Measurements from ENCODE around the gene SLC1A1. TPM values are rescaled to one million over a fixed set of nuclear protein-coding genes. Genes with fewer than 3 reads are reported as not detected.
A peak's percentile ranks its signal among the peaks of the same experiment; 100 is the strongest.
"Not testable (repeated sequence)": the region's sequence is repeated elsewhere in the genome, so short reads cannot be mapped to it uniquely, and the experiment has no call there.

SLC1A1 gene
- total RNA-seq, 1 donor from 2014 or later = 32.1 TPM

DNA sequence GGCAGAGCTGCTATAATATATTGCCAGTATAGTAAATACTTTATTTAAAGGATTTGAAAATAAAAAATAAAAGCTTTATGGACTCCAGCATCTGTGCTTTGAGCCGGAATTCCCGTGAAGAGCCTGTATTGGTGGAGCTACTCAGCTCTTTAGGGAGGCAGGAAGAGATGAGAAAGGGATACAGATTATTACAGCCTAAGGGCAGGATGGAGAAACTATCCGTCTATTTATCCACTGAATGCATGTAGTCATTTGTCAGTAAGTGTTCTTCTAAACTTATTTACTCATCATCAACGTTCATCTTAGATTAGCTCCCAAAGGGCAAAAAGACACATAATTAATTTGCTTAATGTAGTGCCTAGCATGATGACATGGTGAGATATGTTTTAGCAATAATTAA, 48.4 kb downstream of the SLC1A1 start:
- no peak overlapping the region for H3K4me3 ChIP-seq (ENCODE audit: low read depth, low read length)
- TF ChIP-seq, protein P1, sequence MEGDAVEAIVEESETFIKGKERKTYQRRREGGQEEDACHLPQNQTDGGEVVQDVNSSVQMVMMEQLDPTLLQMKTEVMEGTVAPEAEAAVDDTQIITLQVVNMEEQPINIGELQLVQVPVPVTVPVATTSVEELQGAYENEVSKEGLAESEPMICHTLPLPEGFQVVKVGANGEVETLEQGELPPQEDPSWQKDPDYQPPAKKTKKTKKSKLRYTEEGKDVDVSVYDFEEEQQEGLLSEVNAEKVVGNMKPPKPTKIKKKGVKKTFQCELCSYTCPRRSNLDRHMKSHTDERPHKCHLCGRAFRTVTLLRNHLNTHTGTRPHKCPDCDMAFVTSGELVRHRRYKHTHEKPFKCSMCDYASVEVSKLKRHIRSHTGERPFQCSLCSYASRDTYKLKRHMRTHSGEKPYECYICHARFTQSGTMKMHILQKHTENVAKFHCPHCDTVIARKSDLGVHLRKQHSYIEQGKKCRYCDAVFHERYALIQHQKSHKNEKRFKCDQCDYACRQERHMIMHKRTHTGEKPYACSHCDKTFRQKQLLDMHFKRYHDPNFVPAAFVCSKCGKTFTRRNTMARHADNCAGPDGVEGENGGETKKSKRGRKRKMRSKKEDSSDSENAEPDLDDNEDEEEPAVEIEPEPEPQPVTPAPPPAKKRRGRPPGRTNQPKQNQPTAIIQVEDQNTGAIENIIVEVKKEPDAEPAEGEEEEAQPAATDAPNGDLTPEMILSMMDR (conservative IDR thresholded peaks at IDR 0.05; ENCODE audit: low read depth, low read length) = no peak
- DNase-seq (ENCODE audit: low read depth) = no peak

DNA sequence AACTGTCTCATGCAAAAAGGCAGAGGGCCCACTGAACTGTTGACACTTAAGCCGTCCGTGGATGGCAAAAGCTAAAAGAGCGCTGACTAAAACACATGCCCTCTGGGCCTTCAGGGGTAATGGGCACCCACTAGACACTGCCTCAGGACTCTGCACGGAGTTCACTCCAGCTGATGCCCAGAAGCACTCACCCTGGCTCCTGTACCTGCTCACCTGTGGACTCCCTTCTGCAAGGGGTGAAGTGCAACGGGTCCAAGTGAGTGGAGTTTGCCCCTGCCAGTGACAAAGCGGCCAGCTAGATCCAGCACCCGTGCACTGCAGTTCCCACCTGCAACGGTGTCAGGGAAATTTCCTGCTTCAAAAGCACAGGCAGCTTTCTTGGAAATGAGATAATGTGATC, 50.2 kb downstream of the SLC1A1 start:
- DNase-seq (ENCODE audit: low read depth) = no peak
- TF ChIP-seq, protein P1 (conservative IDR thresholded peaks at IDR 0.05; ENCODE audit: low read depth, low read length) = no peak
- H3K4me3 ChIP-seq (ENCODE audit: low read depth, low read length) = no peak overlapping the region

DNA sequence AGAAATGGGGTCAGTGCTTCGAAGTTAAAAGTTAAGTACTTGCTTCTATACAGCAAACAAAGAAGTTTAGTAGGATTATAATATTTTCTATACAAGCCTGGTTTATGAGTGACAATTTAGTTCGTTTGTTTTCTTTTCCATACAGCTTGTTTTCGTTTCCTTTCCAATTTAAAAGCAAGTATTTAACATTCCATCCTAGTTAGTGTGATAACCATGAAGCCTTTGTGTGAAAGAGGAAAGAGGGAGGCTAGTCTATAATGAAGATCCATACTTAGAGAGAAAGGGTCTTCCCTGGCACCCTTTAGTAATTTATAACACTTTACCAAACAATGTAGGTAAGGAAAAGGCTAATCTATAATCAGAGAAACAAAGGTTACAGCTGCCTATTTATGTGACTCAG, 51.0 kb downstream of the SLC1A1 start:
- no peak for DNase-seq (ENCODE audit: low read depth)
- no peak overlapping the region for H3K4me3 ChIP-seq (ENCODE audit: low read depth, low read length)
- TF ChIP-seq, protein P1 (conservative IDR thresholded peaks at IDR 0.05; ENCODE audit: low read depth, low read length) = no peak

DNA sequence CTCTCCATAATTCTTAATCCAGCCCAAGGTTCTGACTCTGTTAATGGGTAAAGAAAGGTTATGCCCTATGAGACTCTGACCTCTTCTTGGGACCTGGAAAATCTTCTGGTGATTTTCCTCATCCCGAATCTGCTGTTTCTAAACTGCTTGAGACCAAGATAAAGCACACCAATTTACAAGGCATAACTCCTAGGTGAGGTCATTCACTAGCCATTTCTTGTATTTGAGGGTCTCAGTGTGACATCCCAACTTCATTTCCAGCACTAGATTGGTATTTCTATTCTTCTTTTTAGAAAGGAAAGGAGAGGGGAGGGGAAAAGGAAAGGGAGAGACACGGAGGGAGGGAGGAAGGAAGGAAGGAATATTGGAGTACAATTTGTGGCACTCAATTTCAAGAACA, 51.6 kb downstream of the SLC1A1 start:
- H3K4me3 ChIP-seq (ENCODE audit: low read depth, low read length) = no peak overlapping the region
- TF ChIP-seq, protein P1 (conservative IDR thresholded peaks at IDR 0.05; ENCODE audit: low read depth, low read length) = no peak
- no peak for DNase-seq (ENCODE audit: low read depth)

DNA sequence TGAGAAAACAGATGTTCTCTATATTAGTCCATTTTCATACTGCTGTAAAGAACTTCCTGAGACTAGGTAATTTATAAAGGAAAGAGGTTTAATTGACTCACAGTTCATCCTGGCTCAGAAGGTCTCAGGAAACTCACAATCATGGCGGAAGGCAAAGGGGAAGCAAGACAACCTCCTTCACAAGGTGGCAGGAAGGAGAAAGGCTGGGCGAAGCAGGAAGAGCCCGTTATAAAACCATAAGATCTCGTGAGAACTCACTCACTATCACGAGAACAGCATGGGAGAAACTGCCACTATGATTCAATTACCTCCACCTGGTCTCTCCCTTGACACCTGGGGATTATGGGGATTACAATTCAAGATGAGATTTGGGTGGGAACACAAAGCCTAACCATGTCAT, 54.4 kb downstream of the SLC1A1 start:
- not testable (repeated sequence) for H3K4me3 ChIP-seq (ENCODE audit: low read depth, low read length); DNase-seq (ENCODE audit: low read depth)

DNA sequence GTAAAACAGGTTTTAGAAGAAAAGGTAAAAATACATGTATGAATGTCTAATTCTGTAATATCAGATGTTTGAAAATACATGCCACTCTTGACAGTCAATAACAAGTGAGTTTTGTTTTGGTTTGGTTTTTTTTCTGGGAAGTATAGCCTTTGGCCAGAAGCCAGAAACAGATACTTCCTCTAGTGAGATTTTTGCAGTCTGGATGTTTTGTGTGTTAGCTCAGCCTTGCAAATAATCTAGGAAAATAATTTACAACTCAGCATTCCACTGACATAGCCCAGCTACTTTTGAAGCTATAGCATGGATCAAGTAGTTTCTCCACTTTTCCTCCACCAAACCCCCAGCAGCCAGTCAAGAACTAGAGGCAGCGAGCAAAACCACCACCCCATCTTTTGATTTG, 56.7 kb downstream of the SLC1A1 start:
- no peak for DNase-seq (ENCODE audit: low read depth)
- no peak overlapping the region for H3K4me3 ChIP-seq (ENCODE audit: low read depth, low read length)
- TF ChIP-seq, protein P1 (conservative IDR thresholded peaks at IDR 0.05; ENCODE audit: low read depth, low read length) = no peak

DNA sequence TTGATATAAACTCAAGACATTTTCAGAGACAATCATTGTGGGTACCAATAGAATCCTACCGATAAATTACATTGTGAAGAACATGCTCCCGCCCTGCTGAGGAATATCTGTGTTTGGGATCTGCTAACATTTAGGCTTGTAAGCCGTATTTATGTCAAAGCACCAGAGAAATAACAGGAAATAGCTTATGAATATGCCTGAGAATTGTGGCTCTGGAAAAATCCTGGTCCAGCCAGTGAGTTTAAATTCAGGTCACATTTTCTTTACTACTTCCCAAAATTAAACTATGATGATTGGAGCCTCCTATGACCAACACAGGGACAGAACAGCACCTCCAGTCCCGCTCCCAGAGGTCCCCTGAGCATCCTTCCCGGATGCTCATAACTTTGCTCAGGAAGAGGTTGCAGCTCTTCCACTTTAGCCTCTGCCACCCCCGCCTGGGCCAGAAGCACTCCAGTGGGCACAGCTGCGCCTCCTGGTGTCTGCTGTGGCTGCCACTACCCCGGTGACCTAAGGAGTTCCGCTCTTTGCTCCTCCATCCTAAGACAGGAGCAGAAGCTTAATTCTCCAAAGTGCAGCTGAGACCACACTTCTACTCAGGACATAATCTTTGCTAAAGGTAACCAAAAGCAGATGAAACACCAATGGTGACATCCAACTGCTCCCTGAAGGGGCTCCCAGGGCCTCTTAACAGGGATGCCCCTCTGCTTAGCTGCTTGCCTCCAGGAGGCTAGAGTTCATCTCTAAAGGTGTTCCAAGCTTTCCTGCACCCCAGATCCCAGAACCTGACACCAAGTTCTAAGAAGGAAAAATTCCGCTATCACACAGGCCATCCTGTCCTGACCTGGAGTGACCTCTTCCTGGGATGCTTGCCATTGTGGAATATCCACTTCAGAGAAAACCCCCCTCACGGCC, 58.8 kb downstream of the SLC1A1 start:
- TF ChIP-seq, protein P1 (conservative IDR thresholded peaks at IDR 0.05; ENCODE audit: low read depth, low read length) = peak; percentile 58
- H3K4me3 ChIP-seq (ENCODE audit: low read depth, low read length) = no peak overlapping the region
- no peak for DNase-seq (ENCODE audit: low read depth)

All from epithelial cell of proximal tubule (primary cell).